BJ (cell line): ENCODE measurements around the gene DUSP16. TPM values are rescaled to one million over a fixed set of nuclear protein-coding genes. Genes with fewer than 3 reads are reported as not detected.

ENCODE experiments used
- CTCF ChIA-PET: fragments of 350-600 bp; formaldehyde crosslinking; extraction: SDS; loops from one replicate; lab custom pipeline; 2021; ENCODE audit warnings: antibody characterized with exemption, inconsistent platforms; lab: Yijun Ruan, JAX
- POLR2A ChIA-PET: fragments of 300-600 bp; sonication (Branson Sonifier 250); formaldehyde crosslinking; extraction: SDS; loops from one replicate; lab custom pipeline; 2021; ENCODE audit warnings: antibody characterized with exemption; lab: Charles Lee
- DNase-seq: peaks from one replicate; pipeline ENCODE4 v3.0.0-alpha.2; 2011; ENCODE audit warnings: low read depth
- H3K27me3 ChIP-seq: 2 replicates; pipeline ENCODE4 v1.6.0; 2011; ENCODE audit warnings: low read length; ENCODE audit not compliant: control insufficient read depth, insufficient read depth
- H3K36me3 ChIP-seq: 2 replicates; pipeline ENCODE4 v1.5.1; 2011; ENCODE audit warnings: low read length; ENCODE audit not compliant: control insufficient read depth, insufficient read depth
- H3K4me3 ChIP-seq: 2 replicates; pipeline ENCODE4 v1.5.1; 2011; ENCODE audit warnings: low read depth, mild to moderate bottlenecking, control low read depth, low read length
- CTCF ChIP-seq: IDR thresholded peaks from 2 replicates; pipeline ENCODE4 v1.5.1; 2011; ENCODE audit warnings: low read depth, mild to moderate bottlenecking, control low read depth, inconsistent platforms, low read length, moderate library complexity; ENCODE audit not compliant: insufficient read depth
- polyA plus RNA-seq: library from polyadenylated mRNA; depleted of rRNA; stranded (reverse); fragments of >200 nt; gene quantifications from 2 replicates; pipeline ENCODE4 v1.2.3, GENCODE V29; 2011

DUSP16 gene
- polyA plus RNA-seq, 1 experiment = 5.5 TPM

- DNase-seq = no peak
- CTCF ChIA-PET = interaction anchor here (1.0 kb wide), 1 partner anchor 45 kb away, joined by 3 read pairs; no protein-coding TSS in a partner anchor
- POLR2A ChIA-PET = no interaction called here
- no peaks in the 10 kb centered on the region for H3K27me3 ChIP-seq
- no peak for TF ChIP-seq CTCF
- no peaks in the 10 kb centered on the region; the same call in none of the 2 replicates for H3K36me3 ChIP-seq
- H3K4me3 ChIP-seq = no peak overlapping the region
These were observed 44.2 kb downstream of the DUSP16 start for GRCh38 chr12:12518464-12518845.

DNA sequence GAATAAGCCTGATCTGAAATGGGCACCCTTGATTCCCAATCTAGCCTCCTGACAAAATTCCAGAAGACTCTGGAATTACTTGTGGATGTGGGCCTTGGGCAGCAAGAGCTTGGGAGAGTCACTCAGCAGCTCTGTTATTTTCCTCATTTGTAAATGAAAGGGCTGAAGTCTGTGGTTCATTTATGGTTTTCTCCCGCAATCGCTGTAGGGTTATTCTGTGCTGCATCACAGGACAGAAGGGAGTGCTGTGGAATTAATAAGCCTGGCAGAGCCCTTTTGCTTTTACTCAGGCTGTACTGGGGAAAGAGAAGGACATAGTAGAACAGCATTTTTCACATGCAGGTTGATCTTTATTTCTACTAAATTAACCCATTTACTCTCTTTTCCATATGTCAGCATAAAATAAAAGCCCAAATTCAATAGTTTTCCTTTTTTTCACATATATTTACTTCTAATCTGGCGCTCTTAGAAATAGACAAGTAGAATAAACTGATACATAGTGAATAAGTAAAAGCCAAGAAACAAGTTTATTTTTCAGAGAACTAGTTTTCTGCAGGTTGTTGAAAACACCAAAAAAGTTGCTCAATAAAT, 49.2 kb downstream of the DUSP16 start:
- Histone ChIP-seq H3K4me3 (no peak overlapping the region), H3K36me3 (no peaks in the 10 kb centered on the region; the same call in none of the 2 replicates), H3K27me3 (no peaks in the 10 kb centered on the region)
- POLR2A ChIA-PET = no interaction called here
- no peak for DNase-seq
- CTCF ChIA-PET = no interaction called here
- TF ChIP-seq CTCF = no peak

- ChIA-PET POLR2A (no interaction called here), CTCF (interaction anchor here (0.8 to 1.1 kb wide), 2 partner anchors 8 to 143 kb away, joined by 4 read pairs; no protein-coding TSS in a partner anchor)
- TF ChIP-seq CTCF = no peak
- no peaks in the 10 kb centered on the region; the same call in 1 of the 2 replicates for H3K36me3 ChIP-seq
- H3K27me3 ChIP-seq = no peaks in the 10 kb centered on the region
- H3K4me3 ChIP-seq = no peak overlapping the region
- DNase-seq = no peak
These were observed 50.6 kb downstream of the DUSP16 start for GRCh38 chr12:12511895-12512711.

- CTCF ChIA-PET = interaction anchor here (0.8 to 1.1 kb wide), 2 partner anchors 8 to 144 kb away, joined by 4 read pairs; no protein-coding TSS in a partner anchor
- Histone ChIP-seq H3K36me3 (no peaks in the 10 kb centered on the region), H3K27me3 (no peaks in the 10 kb centered on the region), H3K4me3 (no peak overlapping the region)
- no peak for TF ChIP-seq CTCF
- POLR2A ChIA-PET = interaction anchor here (0.6 kb wide), 1 partner anchor 135 kb away, joined by 4 read pairs; no protein-coding TSS in a partner anchor
- no peak for DNase-seq
These were observed 51.5 kb downstream of the DUSP16 start for GRCh38 chr12:12511021-12511783.
